Gastrocnemius medialis (tissue), 4 donors: ENCODE data around the gene GRM3.

Experiments used
- POLR2A ChIP-seq, 2 donors: fragments of 450-650 bp; IDR thresholded peaks; one replicate each; pipeline ENCODE4 v1.6.1; 2017; ENCODE audit warnings: antibody characterized with exemption in 2 of 2, mild to moderate bottlenecking in 2 of 2, moderate library complexity in 2 of 2
- TF ChIP-seq, protein P1 (sequence below), 5 experiments: fragments of 450-650 bp in 3 of 5; fragments of 200-600 bp in 2 of 5; sonication (generic) in 2 of 5; IDR thresholded peaks in 4 of 5; conservative IDR thresholded peaks in 1 of 5; 1 replicate in 4 of 5; 2 replicates in 1 of 5; pipeline ENCODE4 v1.5.1; 2016 to 2019; ENCODE audit warnings: antibody characterized with exemption in 5 of 5, mild to moderate bottlenecking in 3 of 5, moderate library complexity in 3 of 5

DNA sequence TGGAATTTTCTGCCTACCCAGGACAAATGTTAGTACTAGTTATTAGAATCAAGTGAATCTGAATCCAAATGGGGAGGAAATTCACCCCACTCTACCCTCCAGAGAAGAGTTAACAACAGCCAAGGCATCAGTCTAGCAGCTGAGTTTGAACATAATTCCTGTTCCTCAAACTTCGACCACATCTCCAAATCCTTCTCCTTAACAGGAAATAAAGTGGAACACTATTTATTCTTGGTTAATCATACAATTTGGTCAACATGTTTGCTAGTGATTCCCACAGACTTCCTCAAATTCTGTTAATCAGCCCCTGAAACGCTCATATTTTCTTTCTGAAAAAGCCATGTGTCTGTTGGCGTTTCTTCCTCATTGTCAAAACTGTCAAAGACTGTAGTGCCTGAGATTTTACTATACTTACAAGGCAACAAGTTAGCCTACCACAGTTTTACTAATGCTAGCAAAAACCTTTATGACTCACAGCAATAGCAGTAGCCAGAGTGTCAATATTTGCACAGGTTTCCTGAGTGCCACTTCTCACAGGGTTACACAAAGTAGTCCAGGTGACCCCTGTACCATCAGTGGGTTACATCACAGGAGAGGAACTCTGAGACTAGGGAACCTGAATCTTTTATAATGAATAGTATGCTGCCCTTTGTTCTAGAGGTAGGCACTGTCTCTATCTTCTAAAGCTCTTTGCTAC is 202.9 kb downstream of the GRM3 start:
- TF ChIP-seq, protein P1, sequence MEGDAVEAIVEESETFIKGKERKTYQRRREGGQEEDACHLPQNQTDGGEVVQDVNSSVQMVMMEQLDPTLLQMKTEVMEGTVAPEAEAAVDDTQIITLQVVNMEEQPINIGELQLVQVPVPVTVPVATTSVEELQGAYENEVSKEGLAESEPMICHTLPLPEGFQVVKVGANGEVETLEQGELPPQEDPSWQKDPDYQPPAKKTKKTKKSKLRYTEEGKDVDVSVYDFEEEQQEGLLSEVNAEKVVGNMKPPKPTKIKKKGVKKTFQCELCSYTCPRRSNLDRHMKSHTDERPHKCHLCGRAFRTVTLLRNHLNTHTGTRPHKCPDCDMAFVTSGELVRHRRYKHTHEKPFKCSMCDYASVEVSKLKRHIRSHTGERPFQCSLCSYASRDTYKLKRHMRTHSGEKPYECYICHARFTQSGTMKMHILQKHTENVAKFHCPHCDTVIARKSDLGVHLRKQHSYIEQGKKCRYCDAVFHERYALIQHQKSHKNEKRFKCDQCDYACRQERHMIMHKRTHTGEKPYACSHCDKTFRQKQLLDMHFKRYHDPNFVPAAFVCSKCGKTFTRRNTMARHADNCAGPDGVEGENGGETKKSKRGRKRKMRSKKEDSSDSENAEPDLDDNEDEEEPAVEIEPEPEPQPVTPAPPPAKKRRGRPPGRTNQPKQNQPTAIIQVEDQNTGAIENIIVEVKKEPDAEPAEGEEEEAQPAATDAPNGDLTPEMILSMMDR (IDR thresholded peaks at IDR 0.05 in 4 of 5, conservative IDR thresholded peaks at IDR 0.05 in 1 of 5) = no peak
- TF ChIP-seq POLR2A (IDR thresholded peaks at IDR 0.05) = no peak
